ENCODE results near the gene ADCY9.

ADCY9 gene

DNA sequence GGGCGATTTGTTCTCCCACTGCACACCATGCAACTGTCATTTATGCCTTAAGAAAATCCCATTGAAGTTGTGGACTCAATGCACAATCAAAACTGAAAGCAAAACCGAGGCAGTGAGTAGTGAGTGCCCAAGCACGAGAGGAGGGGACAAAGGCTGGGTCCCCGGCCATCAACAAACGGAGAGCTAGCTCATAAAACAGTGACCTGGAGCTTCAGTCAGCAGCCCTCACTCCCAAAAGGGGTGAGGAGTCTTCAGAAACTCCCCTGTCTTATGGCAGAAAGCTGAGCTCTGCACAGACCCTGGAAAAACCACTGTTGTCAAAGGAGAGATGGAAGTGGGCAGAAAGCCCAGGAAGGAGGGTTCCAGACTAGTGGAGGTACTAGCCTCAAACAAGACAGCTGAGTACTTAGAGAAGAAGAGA, 96.9 kb downstream of the ADCY9 start:
- CTCF ChIA-PET: interaction anchor here (0.6 kb wide), 1 partner anchor 181 kb away, joined by 4 read pairs; no protein-coding TSS in a partner anchor
- DNase-seq (ENCODE audit: low spot score): no peak
- POLR2A ChIA-PET (ENCODE audit: low non-redundant PET): no interaction called here
- H3K27ac ChIP-seq: peak overlapping the region; percentile 20; the same call in 1 of the 2 replicates
- no peak for TF ChIP-seq CTCF (conservative IDR thresholded peaks at IDR 0.05; ENCODE audit: low read depth)

- H3K27ac ChIP-seq: no peak overlapping the region; the same call in 1 of the 2 replicates
- no peak for TF ChIP-seq CTCF (conservative IDR thresholded peaks at IDR 0.05; ENCODE audit: low read depth)
- POLR2A ChIA-PET (ENCODE audit: low non-redundant PET): no interaction called here
- no peak for DNase-seq (ENCODE audit: low spot score)
- CTCF ChIA-PET: no interaction called here
These were observed 97.9 kb downstream of the ADCY9 start for GRCh38 chr16:4018391-4018790.

DNA sequence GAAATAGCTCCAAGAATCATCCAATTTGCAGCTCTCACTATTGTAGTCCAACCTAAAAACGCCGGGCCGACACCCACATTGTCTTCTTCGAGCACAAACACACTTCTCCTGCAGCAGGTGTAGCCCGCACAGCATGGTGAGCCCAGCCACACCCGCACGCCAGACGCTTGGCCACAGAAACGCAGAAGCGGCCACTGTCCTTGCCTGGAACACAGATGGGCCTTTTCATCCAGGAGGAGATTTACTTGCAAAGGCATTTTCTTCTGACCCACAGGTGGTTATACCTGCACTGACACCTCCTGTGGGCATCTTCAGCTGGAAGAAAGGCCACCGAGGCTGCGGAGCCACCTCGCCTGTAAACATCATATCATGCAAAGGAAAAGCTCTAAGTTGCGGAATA, 98.4 kb downstream of the ADCY9 start:
- ChIA-PET POLR2A (ENCODE audit: low non-redundant PET) (interaction anchor here (0.7 kb wide), 1 partner anchor 9 kb away, joined by 6 read pairs; no protein-coding TSS in a partner anchor), CTCF (interaction anchor here (0.6 kb wide), 1 partner anchor 48 kb away, joined by 3 read pairs; no protein-coding TSS in a partner anchor)
- H3K27ac ChIP-seq: no peak overlapping the region; the same call in 1 of the 2 replicates
- no peak for TF ChIP-seq CTCF (conservative IDR thresholded peaks at IDR 0.05; ENCODE audit: low read depth)
- no peak for DNase-seq (ENCODE audit: low spot score)

- DNase-seq (ENCODE audit: low spot score): no peak
- CTCF ChIA-PET: interaction anchor here (0.6 kb wide), 1 partner anchor 120 kb away, joined by 3 read pairs; no protein-coding TSS in a partner anchor
- no peak for TF ChIP-seq CTCF (conservative IDR thresholded peaks at IDR 0.05; ENCODE audit: low read depth)
- POLR2A ChIA-PET (ENCODE audit: low non-redundant PET): no interaction called here
- H3K27ac ChIP-seq: no peak overlapping the region
These were observed 99.6 kb downstream of the ADCY9 start for GRCh38 chr16:4016658-4017057.

DNA sequence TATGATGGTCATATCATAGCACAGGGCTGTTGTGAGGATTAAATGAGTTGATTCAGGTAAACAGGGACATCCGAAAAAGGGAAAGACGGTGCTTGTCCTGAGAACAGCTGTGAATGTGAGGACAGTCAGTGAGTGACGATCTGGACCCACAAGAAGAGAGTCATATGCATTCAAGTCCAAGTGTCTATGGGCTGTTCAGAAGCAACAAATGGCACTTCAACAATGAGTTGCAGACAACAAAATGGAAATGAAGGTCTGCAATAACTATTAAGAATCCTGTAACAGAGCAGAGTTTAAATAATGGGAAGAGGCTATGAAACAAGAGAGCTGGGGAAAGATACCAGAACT, 100.3 kb downstream of the ADCY9 start:
- POLR2A ChIA-PET (ENCODE audit: low non-redundant PET): no interaction called here

DNA sequence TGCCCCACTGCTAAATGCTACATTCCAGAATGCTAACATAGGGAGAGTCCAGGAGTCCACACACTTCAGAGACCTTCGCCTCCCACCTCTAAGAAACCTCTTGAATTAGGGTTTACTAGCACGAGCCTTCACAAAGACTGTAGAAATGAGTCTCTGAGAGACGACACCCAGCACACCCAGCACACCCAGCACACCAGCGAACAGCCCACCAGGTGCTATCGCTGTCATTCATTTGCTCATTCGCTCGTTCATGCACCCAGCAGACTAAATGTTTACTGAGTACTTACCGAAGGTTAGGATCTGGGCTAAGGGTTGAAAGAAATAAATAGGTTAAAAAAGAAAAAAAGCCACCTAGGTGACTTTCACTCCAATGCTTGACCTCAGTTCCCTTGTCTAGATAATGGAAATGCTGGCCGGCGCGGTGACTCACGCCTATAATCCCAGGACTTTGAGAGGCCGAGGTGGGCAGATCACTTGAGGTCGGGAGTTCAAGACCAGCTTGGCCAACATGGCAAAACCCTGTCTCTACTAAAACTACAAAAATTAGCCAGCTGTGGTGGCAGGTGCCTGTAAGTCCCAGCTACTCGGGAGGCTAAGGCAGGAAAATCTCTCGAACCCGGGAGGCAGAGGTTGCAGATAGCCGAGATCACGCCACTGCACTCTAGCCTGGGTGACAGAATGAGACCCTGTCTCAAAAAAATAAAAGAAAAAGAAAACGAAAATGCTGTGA, 100.8 kb downstream of the ADCY9 start:
- peak overlapping the region; percentile 14; the same call in 1 of the 2 replicates for H3K27ac ChIP-seq
- ChIA-PET POLR2A (ENCODE audit: low non-redundant PET) (no interaction called here), CTCF (no interaction called here)
- no peak for TF ChIP-seq CTCF (conservative IDR thresholded peaks at IDR 0.05; ENCODE audit: low read depth)
- DNase-seq (ENCODE audit: low spot score): no peak

More for the DNA sequence above, 100.3 kb downstream of the ADCY9 start:
- no peak for DNase-seq (ENCODE audit: low spot score)
- no peak for TF ChIP-seq CTCF (conservative IDR thresholded peaks at IDR 0.05; ENCODE audit: low read depth)
- CTCF ChIA-PET: interaction anchor here (0.6 kb wide), 1 partner anchor 120 kb away, joined by 3 read pairs; no protein-coding TSS in a partner anchor
- no peak overlapping the region for H3K27ac ChIP-seq
